Esophagus muscularis mucosa (tissue), 4 donors: ENCODE results near the gene EGFL7. TPM values are rescaled to one million over a fixed set of nuclear protein-coding genes. Genes with fewer than 3 reads are reported as not detected.

Source experiments
- DNase-seq: peaks from one replicate; pipeline ENCODE4 v3.0.0-alpha.2; 2017; ENCODE audit errors: extremely low spot score
- H3K27ac ChIP-seq, 4 donors: fragments of 200-600 bp; sonication (generic); replicated peaks in 1 of 4; 1 replicate in 3 of 4; 2 replicates in 1 of 4; pipeline ENCODE4 v1.5.1; 2016 to 2019; ENCODE audit warnings: mild to moderate bottlenecking in 1 of 4
- H3K27me3 ChIP-seq, 4 donors: fragments of 200-600 bp; sonication (generic); one replicate each; pipeline versions ENCODE4 v1.5.1 to v1.6.0; 2016 to 2019
- H3K36me3 ChIP-seq, 4 donors: fragments of 200-600 bp; sonication (generic); one replicate each; pipeline ENCODE4 v1.5.1; 2016 to 2019
- H3K4me1 ChIP-seq, 4 donors: fragments of 200-600 bp; sonication (generic); one replicate each; pipeline ENCODE4 v1.5.1; 2016 to 2019
- H3K4me3 ChIP-seq, 4 donors: fragments of 200-600 bp; sonication (generic); 1 replicate in 2 of 4; 2 replicates in 2 of 4; pipeline ENCODE4 v1.5.1; 2016 to 2019; ENCODE audit warnings: mild to moderate bottlenecking in 4 of 4, moderate library complexity in 1 of 4
- H3K9me3 ChIP-seq, 4 donors: fragments of 200-600 bp; sonication (generic); 1 replicate in 3 of 4; 2 replicates in 1 of 4; pipeline ENCODE4 v1.5.1; 2016 to 2019
- CTCF ChIP-seq, 3 experiments: fragments of 200-600 bp in 2 of 3; fragments of 450-650 bp in 1 of 3; sonication (generic) in 2 of 3; IDR thresholded peaks; one replicate each; pipeline ENCODE4 v1.5.1; 2017 to 2019; ENCODE audit warnings: antibody characterized with exemption in 3 of 3, mild to moderate bottlenecking in 2 of 3, moderate library complexity in 1 of 3
- EP300 ChIP-seq: sonication (generic); formaldehyde crosslinking; IDR thresholded peaks from one replicate; pipeline ENCODE4 v1.6.1; 2017; ENCODE audit warnings: antibody characterized with exemption
- POLR2A ChIP-seq: fragments of 450-650 bp; IDR thresholded peaks from one replicate; pipeline ENCODE4 v1.6.1; 2017; ENCODE audit warnings: antibody characterized with exemption, moderate library complexity, mild to moderate bottlenecking, low read depth
- POLR2AphosphoS5 ChIP-seq, 2 donors: sonication (generic); formaldehyde crosslinking; IDR thresholded peaks; one replicate each; pipeline ENCODE4 v1.6.1; 2017; ENCODE audit warnings: antibody characterized with exemption in 2 of 2
- WGBS: methylation state at CpG from one replicate; pipeline ENCODE4 v1.1.5; 2018; 5-methylcytosine and 5-hydroxymethylcytosine counted together
- intact Hi-C: fragments of 100-400 bp; cut with DNase I; formaldehyde crosslinking; loops from one replicate; pipeline ENCODE4 v1.15.1; 2023
- total RNA-seq, 4 donors: library from RNA; depleted of rRNA; stranded (reverse); fragments of >200 nt; gene quantifications; one replicate each; pipeline versions ENCODE4 v1.1.0 to v1.2.1, GENCODE V29; 2016

The EGFL7 gene
- total RNA-seq, 4 donors from 2014 or later = 33.2 to 134 (median 78.7) TPM

GRCh38 chr9:136650021-136650420 lies 12.7 kb upstream of the EGFL7 start:
- H3K27me3 ChIP-seq = peaks cover 0 to 33% (median 11%) of the 10 kb centered on the region in 4 donors
- no peaks in the 10 kb centered on the region for H3K36me3 ChIP-seq
- TF ChIP-seq POLR2AphosphoS5 (IDR thresholded peaks at IDR 0.05) (no peak), EP300 (no peak), CTCF (IDR thresholded peaks at IDR 0.05) (no peak), POLR2A (no peak)
- no peak for DNase-seq
- no peak overlapping the region for H3K27ac ChIP-seq
- H3K4me1 ChIP-seq = peaks cover 14 to 29% (median 21%) of the 10 kb centered on the region in 4 donors
- no peak overlapping the region for H3K4me3 ChIP-seq
- H3K9me3 ChIP-seq = no peaks in the 10 kb centered on the region
- 92% methylated on average over 8 of the region's 8 CpGs for WGBS
- intact Hi-C loops = no loop called here

GRCh38 chr9:136650648-136651047 lies 12.1 kb upstream of the EGFL7 start:
- no peaks in the 10 kb centered on the region for H3K9me3 ChIP-seq
- no peak overlapping the region for H3K4me3 ChIP-seq
- H3K27me3 ChIP-seq = peaks cover 0 to 33% (median 7%) of the 10 kb centered on the region in 4 donors
- peaks cover 12 to 23% (median 21%) of the 10 kb centered on the region in 4 donors for H3K4me1 ChIP-seq
- no peak for TF ChIP-seq POLR2AphosphoS5 (IDR thresholded peaks at IDR 0.05)
- TF ChIP-seq POLR2A = no peak
- TF ChIP-seq CTCF (IDR thresholded peaks at IDR 0.05) = no peak
- no peak for TF ChIP-seq EP300
- DNase-seq = no peak
- intact Hi-C loops = no loop called here
- H3K36me3 ChIP-seq = no peaks in the 10 kb centered on the region
- WGBS = 90% methylated on average over 10 of the region's 10 CpGs
- H3K27ac ChIP-seq = no peak overlapping the region

- WGBS = 98% methylated on average over 11 of the region's 11 CpGs
- no peak overlapping the region for H3K27ac ChIP-seq
- intact Hi-C loops = no loop called here
- no peak overlapping the region for H3K4me3 ChIP-seq
- H3K36me3 ChIP-seq = no peaks in the 10 kb centered on the region
- H3K4me1 ChIP-seq = peaks cover 5 to 26% (median 19%) of the 10 kb centered on the region in 4 donors
- peaks cover 0 to 33% (median 2%) of the 10 kb centered on the region in 4 donors for H3K27me3 ChIP-seq
- TF ChIP-seq POLR2AphosphoS5 (IDR thresholded peaks at IDR 0.05) (no peak), POLR2A (no peak), CTCF (IDR thresholded peaks at IDR 0.05) (no peak), EP300 (no peak)
- no peaks in the 10 kb centered on the region for H3K9me3 ChIP-seq
- no peak for DNase-seq
Measured at GRCh38 chr9:136651860-136652259, 10.9 kb upstream of the EGFL7 start.

- 57% methylated on average over 38 of the region's 43 CpGs for WGBS
- intact Hi-C loops = no loop called here
- no peak for DNase-seq
- peaks cover 0 to 42% (median 0%) of the 10 kb centered on the region in 4 donors for H3K27me3 ChIP-seq
- no peaks in the 10 kb centered on the region for H3K36me3 ChIP-seq
- H3K27ac ChIP-seq = peak overlapping the region in 3 of 4 donors; percentile 34 to 54 (median 43)
- peaks cover 5 to 32% (median 20%) of the 10 kb centered on the region in 4 donors for H3K4me1 ChIP-seq
- TF ChIP-seq POLR2AphosphoS5 (IDR thresholded peaks at IDR 0.05) (no peak), POLR2A (no peak), CTCF (IDR thresholded peaks at IDR 0.05) (no peak), EP300 (no peak)
- no peaks in the 10 kb centered on the region for H3K9me3 ChIP-seq
- H3K4me3 ChIP-seq = no peak overlapping the region
Measured at GRCh38 chr9:136653323-136654079, 9.2 kb upstream of the EGFL7 start.
